ENCODE data around the gene ACVR1.

ACVR1 gene

GRCh38 chr2:157903151-157903550 is 27.0 kb upstream of the ACVR1 start:
- H3K4me3 ChIP-seq (ENCODE audit: low read depth in 1 of 2, low read length in 2 of 2) = no peak overlapping the region
- H3K27ac ChIP-seq (ENCODE audit: low read length) = no peak overlapping the region
- H3K27me3 ChIP-seq (ENCODE audit: low read depth, low read length) = no peaks in the 10 kb centered on the region
- H3K36me3 ChIP-seq (ENCODE audit: control insufficient read depth in 1 of 2, insufficient read depth in 2 of 2, low read length in 2 of 2) = no peaks in the 10 kb centered on the region
- H3K4me1 ChIP-seq (ENCODE audit: control insufficient read depth in 1 of 2, insufficient read depth in 2 of 2, low read length in 2 of 2) = peaks cover 0 to 6% of the 10 kb centered on the region in 2 donors
- no peaks in the 10 kb centered on the region for H3K9me3 ChIP-seq (ENCODE audit: control insufficient read depth in 1 of 2, low read length in 2 of 2)

GRCh38 chr2:157902692-157903091 is 26.6 kb upstream of the ACVR1 start:
- Histone ChIP-seq H3K9me3 (ENCODE audit: control insufficient read depth in 1 of 2, low read length in 2 of 2) (no peaks in the 10 kb centered on the region), H3K27me3 (ENCODE audit: low read depth, low read length) (no peaks in the 10 kb centered on the region), H3K4me3 (ENCODE audit: low read depth in 1 of 2, low read length in 2 of 2) (no peak overlapping the region), H3K4me1 (ENCODE audit: control insufficient read depth in 1 of 2, insufficient read depth in 2 of 2, low read length in 2 of 2) (peaks cover 0 to 6% of the 10 kb centered on the region in 2 donors), H3K36me3 (ENCODE audit: control insufficient read depth in 1 of 2, insufficient read depth in 2 of 2, low read length in 2 of 2) (no peaks in the 10 kb centered on the region), H3K27ac (ENCODE audit: low read length) (no peak overlapping the region)

DNA sequence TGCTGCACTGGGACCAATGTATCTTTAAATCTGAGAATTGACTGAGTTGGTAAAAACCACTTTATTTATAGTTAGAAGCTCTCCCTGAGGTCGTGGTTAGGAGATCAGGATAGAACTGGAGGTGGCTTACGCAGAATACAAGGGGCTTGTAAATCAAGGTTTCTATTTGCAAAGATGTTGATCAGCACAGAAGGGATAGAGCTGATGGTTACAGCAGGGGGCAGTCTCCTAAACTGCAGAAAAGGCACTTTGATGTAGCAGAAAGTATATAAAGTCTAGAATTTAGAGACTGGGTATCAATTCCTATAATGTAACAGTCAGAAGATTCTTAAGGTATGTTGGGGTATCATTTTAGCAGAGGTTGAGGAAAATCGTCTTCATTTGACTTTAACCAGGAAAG is 25.2 kb upstream of the ACVR1 start:
- Histone ChIP-seq H3K27me3 (ENCODE audit: low read depth, low read length) (no peaks in the 10 kb centered on the region), H3K4me1 (ENCODE audit: control insufficient read depth in 1 of 2, insufficient read depth in 2 of 2, low read length in 2 of 2) (peaks cover 0 to 6% of the 10 kb centered on the region in 2 donors), H3K36me3 (ENCODE audit: control insufficient read depth in 1 of 2, insufficient read depth in 2 of 2, low read length in 2 of 2) (no peaks in the 10 kb centered on the region), H3K27ac (ENCODE audit: low read length) (no peak overlapping the region), H3K4me3 (ENCODE audit: low read depth in 1 of 2, low read length in 2 of 2) (no peak overlapping the region), H3K9me3 (ENCODE audit: control insufficient read depth in 1 of 2, low read length in 2 of 2) (no peaks in the 10 kb centered on the region)

DNA sequence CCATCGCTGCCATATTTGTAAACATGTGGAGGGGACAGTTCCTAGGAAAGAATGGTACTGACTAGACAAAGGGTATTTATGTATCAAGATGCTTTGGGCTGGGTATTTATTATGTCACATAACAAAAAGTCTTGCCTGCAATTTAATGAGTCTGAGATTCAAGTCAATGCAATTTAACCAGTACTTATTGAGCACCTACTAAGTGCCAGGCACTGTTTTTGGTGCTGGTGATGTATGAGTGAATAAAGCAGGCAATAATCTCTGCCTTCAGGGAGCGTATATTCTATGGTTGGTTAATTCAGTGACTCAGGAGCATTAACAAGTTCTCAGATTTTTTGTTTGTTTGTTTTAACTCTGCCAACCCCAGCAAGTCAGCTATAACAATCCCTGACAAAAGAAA is 24.6 kb upstream of the ACVR1 start:
- H3K27me3 ChIP-seq (ENCODE audit: low read depth, low read length) = no peaks in the 10 kb centered on the region
- H3K27ac ChIP-seq (ENCODE audit: low read length) = no peak overlapping the region
- H3K4me1 ChIP-seq (ENCODE audit: control insufficient read depth in 1 of 2, insufficient read depth in 2 of 2, low read length in 2 of 2) = peaks cover 0 to 6% of the 10 kb centered on the region in 2 donors
- no peak overlapping the region for H3K4me3 ChIP-seq (ENCODE audit: low read depth in 1 of 2, low read length in 2 of 2)
- H3K36me3 ChIP-seq (ENCODE audit: control insufficient read depth in 1 of 2, insufficient read depth in 2 of 2, low read length in 2 of 2) = no peaks in the 10 kb centered on the region
- H3K9me3 ChIP-seq (ENCODE audit: control insufficient read depth in 1 of 2, low read length in 2 of 2) = no peaks in the 10 kb centered on the region

DNA sequence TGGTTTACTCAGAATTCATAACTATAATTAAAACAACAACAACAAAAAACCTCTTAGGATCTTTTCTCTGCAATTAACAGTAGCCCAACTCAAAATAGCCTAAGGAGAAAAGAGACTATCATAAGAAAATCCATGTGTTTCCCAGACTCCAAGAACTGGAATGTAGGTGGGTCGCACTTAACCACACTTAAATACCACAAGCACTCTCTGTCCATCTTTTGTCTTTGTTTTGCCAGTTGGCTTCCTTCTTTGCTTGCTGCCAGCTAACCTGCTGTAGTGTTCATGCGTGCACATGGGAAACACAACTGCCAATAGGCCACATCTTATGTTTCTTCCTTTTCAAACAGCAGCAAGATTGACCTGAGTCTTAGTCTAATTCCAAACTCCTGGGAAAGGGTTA is 24.1 kb upstream of the ACVR1 start:
- peaks cover 0 to 6% of the 10 kb centered on the region in 2 donors for H3K4me1 ChIP-seq (ENCODE audit: control insufficient read depth in 1 of 2, insufficient read depth in 2 of 2, low read length in 2 of 2)
- no peaks in the 10 kb centered on the region for H3K9me3 ChIP-seq (ENCODE audit: control insufficient read depth in 1 of 2, low read length in 2 of 2)
- no peak overlapping the region for H3K27ac ChIP-seq (ENCODE audit: low read length)
- no peak overlapping the region for H3K4me3 ChIP-seq (ENCODE audit: low read depth in 1 of 2, low read length in 2 of 2)
- no peaks in the 10 kb centered on the region for H3K36me3 ChIP-seq (ENCODE audit: control insufficient read depth in 1 of 2, insufficient read depth in 2 of 2, low read length in 2 of 2)
- no peaks in the 10 kb centered on the region for H3K27me3 ChIP-seq (ENCODE audit: low read depth, low read length)

GRCh38 chr2:157899125-157899839 is 23.2 kb upstream of the ACVR1 start:
- Histone ChIP-seq H3K4me1 (ENCODE audit: control insufficient read depth in 1 of 2, insufficient read depth in 2 of 2, low read length in 2 of 2) (peaks cover 0 to 6% of the 10 kb centered on the region in 2 donors), H3K27ac (ENCODE audit: low read length) (no peak overlapping the region), H3K27me3 (ENCODE audit: low read depth, low read length) (no peaks in the 10 kb centered on the region), H3K9me3 (ENCODE audit: control insufficient read depth in 1 of 2, low read length in 2 of 2) (no peaks in the 10 kb centered on the region), H3K36me3 (ENCODE audit: control insufficient read depth in 1 of 2, insufficient read depth in 2 of 2, low read length in 2 of 2) (no peaks in the 10 kb centered on the region), H3K4me3 (ENCODE audit: low read depth in 1 of 2, low read length in 2 of 2) (no peak overlapping the region)

DNA sequence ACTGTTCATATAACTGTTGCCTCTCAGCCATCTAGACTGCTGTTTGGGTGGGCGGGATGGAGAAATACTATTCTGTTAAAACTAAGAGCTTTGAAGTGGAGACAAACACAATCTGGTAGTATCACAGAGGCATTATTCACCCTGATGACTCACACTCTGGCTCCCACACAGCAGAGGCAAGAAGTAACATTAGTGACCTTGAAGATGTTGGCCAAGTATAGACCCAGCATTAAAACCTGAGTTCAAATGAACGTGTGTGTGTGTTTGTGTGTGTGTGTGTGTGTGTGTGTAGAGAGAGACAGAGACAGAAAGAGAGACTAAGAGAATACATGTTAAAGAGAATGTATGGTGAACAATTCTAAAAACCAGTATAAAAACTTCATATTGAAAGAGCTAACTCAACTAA is 22.5 kb upstream of the ACVR1 start:
- Histone ChIP-seq H3K27ac (ENCODE audit: low read length) (no peak overlapping the region), H3K4me1 (ENCODE audit: control insufficient read depth in 1 of 2, insufficient read depth in 2 of 2, low read length in 2 of 2) (peaks cover 0 to 6% of the 10 kb centered on the region in 2 donors), H3K4me3 (ENCODE audit: low read depth in 1 of 2, low read length in 2 of 2) (no peak overlapping the region), H3K27me3 (ENCODE audit: low read depth, low read length) (no peaks in the 10 kb centered on the region), H3K36me3 (ENCODE audit: control insufficient read depth in 1 of 2, insufficient read depth in 2 of 2, low read length in 2 of 2) (no peaks in the 10 kb centered on the region), H3K9me3 (ENCODE audit: control insufficient read depth in 1 of 2, low read length in 2 of 2) (no peaks in the 10 kb centered on the region)

DNA sequence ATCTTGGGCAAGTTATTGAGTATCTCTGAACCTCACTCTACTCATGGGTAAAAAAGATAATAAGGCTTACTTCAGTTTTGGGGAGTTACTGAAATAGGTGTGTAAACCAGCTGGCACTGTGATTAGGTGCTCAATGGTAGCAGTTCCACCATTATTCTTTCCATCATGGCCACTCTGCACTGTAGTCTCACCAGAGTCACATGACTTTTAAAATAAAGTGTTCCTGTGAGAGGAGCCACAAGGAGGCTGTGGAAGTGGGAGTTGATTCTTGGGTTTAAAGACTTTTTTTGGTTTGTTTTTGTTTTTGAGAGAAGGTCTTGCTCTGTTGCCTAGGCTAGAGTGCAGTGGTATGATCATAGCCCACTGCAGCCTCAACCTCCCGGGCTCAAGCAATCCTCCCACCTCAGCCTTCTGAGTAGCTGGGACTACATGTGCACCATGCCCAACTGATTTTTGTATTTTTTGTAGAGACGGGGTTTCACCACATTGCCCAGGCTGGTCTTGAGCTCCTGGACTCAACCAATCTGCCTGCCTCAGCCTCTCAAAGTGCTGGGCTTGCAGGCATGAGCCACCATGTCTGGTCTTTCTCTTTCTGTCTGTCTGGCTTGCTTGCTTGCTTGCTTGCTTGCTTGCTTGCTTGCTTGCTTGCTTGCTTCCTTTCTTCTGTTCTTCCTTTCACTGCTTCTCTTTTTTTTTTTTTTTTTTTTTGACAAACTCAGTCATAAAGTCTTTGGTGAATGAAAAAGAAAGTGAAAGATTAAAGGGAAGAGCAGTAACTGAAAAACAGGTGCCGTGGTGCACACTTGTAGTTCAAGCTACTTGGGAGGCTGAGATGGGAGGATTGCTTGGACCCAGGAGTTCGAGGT is 21.2 kb upstream of the ACVR1 start:
- no peak overlapping the region for H3K4me3 ChIP-seq (ENCODE audit: low read depth in 1 of 2, low read length in 2 of 2)
- H3K27ac ChIP-seq (ENCODE audit: low read length) = no peak overlapping the region

GRCh38 chr2:157895531-157895930 is 19.4 kb upstream of the ACVR1 start:
- H3K27me3 ChIP-seq (ENCODE audit: low read depth, low read length) = no peaks in the 10 kb centered on the region
- H3K36me3 ChIP-seq (ENCODE audit: control insufficient read depth in 1 of 2, insufficient read depth in 2 of 2, low read length in 2 of 2) = no peaks in the 10 kb centered on the region
- no peaks in the 10 kb centered on the region for H3K9me3 ChIP-seq (ENCODE audit: control insufficient read depth in 1 of 2, low read length in 2 of 2)
- H3K27ac ChIP-seq (ENCODE audit: low read length) = no peak overlapping the region
- no peak overlapping the region for H3K4me3 ChIP-seq (ENCODE audit: low read depth in 1 of 2, low read length in 2 of 2)
- peaks cover 0 to 6% of the 10 kb centered on the region in 2 donors for H3K4me1 ChIP-seq (ENCODE audit: control insufficient read depth in 1 of 2, insufficient read depth in 2 of 2, low read length in 2 of 2)

More for the DNA sequence above, 21.2 kb upstream of the ACVR1 start:
- Histone ChIP-seq H3K27me3 (ENCODE audit: low read depth, low read length) (no peaks in the 10 kb centered on the region), H3K36me3 (ENCODE audit: control insufficient read depth in 1 of 2, insufficient read depth in 2 of 2, low read length in 2 of 2) (no peaks in the 10 kb centered on the region), H3K9me3 (ENCODE audit: control insufficient read depth in 1 of 2, low read length in 2 of 2) (no peaks in the 10 kb centered on the region), H3K4me1 (ENCODE audit: control insufficient read depth in 1 of 2, insufficient read depth in 2 of 2, low read length in 2 of 2) (peaks cover 0 to 6% of the 10 kb centered on the region in 2 donors)

- no peak overlapping the region for H3K4me3 ChIP-seq (ENCODE audit: low read depth in 1 of 2, low read length in 2 of 2)
- no peak overlapping the region for H3K27ac ChIP-seq (ENCODE audit: low read length)
- no peaks in the 10 kb centered on the region for H3K36me3 ChIP-seq (ENCODE audit: control insufficient read depth in 1 of 2, insufficient read depth in 2 of 2, low read length in 2 of 2)
- no peaks in the 10 kb centered on the region for H3K9me3 ChIP-seq (ENCODE audit: control insufficient read depth in 1 of 2, low read length in 2 of 2)
- peaks cover 0 to 6% of the 10 kb centered on the region in 2 donors for H3K4me1 ChIP-seq (ENCODE audit: control insufficient read depth in 1 of 2, insufficient read depth in 2 of 2, low read length in 2 of 2)
- no peaks in the 10 kb centered on the region for H3K27me3 ChIP-seq (ENCODE audit: low read depth, low read length)
Observed at GRCh38 chr2:157894694-157895435, 18.7 kb upstream of the ACVR1 start.

GRCh38 chr2:157893611-157894010 is 17.5 kb upstream of the ACVR1 start:
- Histone ChIP-seq H3K9me3 (ENCODE audit: control insufficient read depth in 1 of 2, low read length in 2 of 2) (no peaks in the 10 kb centered on the region), H3K27me3 (ENCODE audit: low read depth, low read length) (no peaks in the 10 kb centered on the region), H3K4me1 (ENCODE audit: control insufficient read depth in 1 of 2, insufficient read depth in 2 of 2, low read length in 2 of 2) (peaks cover 0 to 4% of the 10 kb centered on the region in 2 donors), H3K27ac (ENCODE audit: low read length) (no peak overlapping the region), H3K4me3 (ENCODE audit: low read depth in 1 of 2, low read length in 2 of 2) (no peak overlapping the region), H3K36me3 (ENCODE audit: control insufficient read depth in 1 of 2, insufficient read depth in 2 of 2, low read length in 2 of 2) (no peaks in the 10 kb centered on the region)

Measured in muscle layer of duodenum (tissue), 2 donors.